HCT116 (cell line): Measurements from ENCODE around the gene CCL18. TPM values are rescaled to one million over a fixed set of nuclear protein-coding genes. Genes with fewer than 3 reads are reported as not detected.

Experiments
- ATAC-seq: fragments of 200-7000 bp; cut with Tn5 transposase; 2 replicates; pipeline ENCODE4 v1.9.1; 2020; ENCODE audit warnings: mild to moderate bottlenecking, moderate library complexity
- BruUV-seq: library from RNA; stranded (reverse); fragments of 400-500 nt; replicated peaks from 2 replicates; lab custom pipeline; 2021; lab: Mats Ljungman, UMichigan
- CTCF ChIA-PET: fragments of 300-600 bp; sonication (Branson Sonifier 250); formaldehyde crosslinking; loops from one replicate; lab custom pipeline; 2021; ENCODE audit warnings: antibody characterized with exemption; lab: Charles Lee
- POLR2A ChIA-PET: fragments of 300-600, 350-600 bp; sonication (Branson Sonifier 250); formaldehyde crosslinking; loops from one replicate; lab custom pipeline; 2021; ENCODE audit warnings: antibody characterized with exemption; lab: Charles Lee
- RAD21 ChIA-PET, 2 experiments: fragments of 300-600 bp; sonication (Branson Sonifier 250); formaldehyde crosslinking; loops; one replicate each; lab custom pipeline; 2023; ENCODE audit warnings: low total read pairs in 2 of 2; ENCODE audit not compliant: uncharacterized antibody in 2 of 2, unreplicated experiment in 2 of 2, low non-redundant PET in 1 of 2; lab: Charles Lee
- DNase-seq: peaks from one replicate; pipeline ENCODE4 v3.0.0-alpha.2; 2010; ENCODE audit warnings: low read depth, low spot score
- H2AFZ ChIP-seq: fragments of 200-600 bp; shearing (Covaris generic), sonication (generic); 2 replicates; pipeline ENCODE4 v1.6.1; 2017; ENCODE audit warnings: low read depth, mixed run types, mixed read lengths, antibody characterized with exemption, low read length; ENCODE audit not compliant: poor library complexity, severe bottlenecking
- H3K27ac ChIP-seq: 2 replicates; pipeline ENCODE4 v1.5.1; 2012; ENCODE audit warnings: low read depth, low read length
- H3K27me3 ChIP-seq: fragments of 200-600 bp; sonication (generic); 2 replicates; pipeline ENCODE4 v1.6.1; 2016; ENCODE audit warnings: mixed run types, low read length, mixed read lengths; ENCODE audit not compliant: insufficient read depth
- H3K36me3 ChIP-seq, 2 experiments: fragments of 200-500 bp in 1 of 2; fragments of 200-600 bp in 1 of 2; sonication (Bioruptor generic) in 1 of 2; sonication (generic) in 1 of 2; 2 replicates each; pipeline versions ENCODE4 v1.5.1 to v1.6.1; 2014 to 2016; ENCODE audit warnings: low read length in 2 of 2, inconsistent platforms in 1 of 2, mixed read lengths in 1 of 2, mixed run types in 1 of 2; ENCODE audit not compliant: insufficient read depth in 2 of 2, control insufficient read depth in 1 of 2
- H3K4me1 ChIP-seq, 2 experiments: fragments of 200-600 bp in 1 of 2; sonication (generic) in 1 of 2; 2 replicates each; pipeline versions ENCODE4 v1.5.1 to v1.6.1; 2012 to 2017; ENCODE audit warnings: low read length in 2 of 2, inconsistent platforms in 1 of 2, mild to moderate bottlenecking in 1 of 2, mixed read lengths in 1 of 2, mixed run types in 1 of 2, moderate library complexity in 1 of 2; ENCODE audit not compliant: insufficient read depth in 2 of 2, control insufficient read depth in 1 of 2
- H3K4me2 ChIP-seq: fragments of 200-600 bp; sonication (generic); 2 replicates; pipeline ENCODE4 v1.6.1; 2017; ENCODE audit warnings: mixed run types, low read length, mixed read lengths
- H3K4me3 ChIP-seq, 2 experiments: fragments of 200-600 bp in 1 of 2; sonication (generic) in 1 of 2; replicated peaks in 1 of 2; 2 replicates each; pipeline ENCODE4 v1.5.1; 2011 to 2016; ENCODE audit warnings: low read length in 2 of 2, control low read depth in 1 of 2, low read depth in 1 of 2, mild to moderate bottlenecking in 1 of 2, mixed read lengths in 1 of 2, mixed run types in 1 of 2
- H3K79me2 ChIP-seq: fragments of 200-600 bp; sonication (generic); 2 replicates; pipeline ENCODE4 v1.6.1; 2017; ENCODE audit warnings: mild to moderate bottlenecking, mixed run types, low read length, moderate library complexity, mixed read lengths; ENCODE audit not compliant: insufficient read depth
- H3K9ac ChIP-seq: fragments of 200-600 bp; sonication (generic); 2 replicates; pipeline ENCODE4 v1.6.1; 2016; ENCODE audit warnings: low read length, mixed read lengths
- H3K9me2 ChIP-seq: fragments of 200-600 bp; sonication (generic), shearing (Covaris generic); 2 replicates; pipeline ENCODE4 v1.6.1; 2017; ENCODE audit warnings: mixed run types, mild to moderate bottlenecking, moderate library complexity; ENCODE audit not compliant: insufficient read depth
- H3K9me3 ChIP-seq, 2 experiments: fragments of 200-500 bp in 1 of 2; fragments of 200-600 bp in 1 of 2; sonication (Bioruptor generic) in 1 of 2; sonication (generic) in 1 of 2; 2 replicates each; pipeline ENCODE4 v1.6.1; 2014 to 2017; ENCODE audit warnings: low read length in 2 of 2, mixed read lengths in 2 of 2, inconsistent platforms in 1 of 2, low read depth in 1 of 2, mild to moderate bottlenecking in 1 of 2, mixed run types in 1 of 2, moderate library complexity in 1 of 2; ENCODE audit not compliant: control insufficient read depth in 1 of 2, insufficient read depth in 1 of 2
- H4K20me1 ChIP-seq: fragments of 200-600 bp; sonication (generic), shearing (Covaris generic); 2 replicates; pipeline ENCODE4 v1.6.1; 2017; ENCODE audit warnings: mixed run types, mild to moderate bottlenecking, moderate library complexity; ENCODE audit not compliant: insufficient read depth
- ATF3 ChIP-seq: IDR thresholded peaks from 2 replicates; pipeline ENCODE4 v1.6.1; 2012
- CEBPB ChIP-seq: IDR thresholded peaks from 2 replicates; pipeline ENCODE4 v1.6.1; 2012; ENCODE audit warnings: low read depth
- EGR1 ChIP-seq: IDR thresholded peaks from 2 replicates; pipeline ENCODE4 v1.6.1; 2012; ENCODE audit warnings: low read depth
- EZH2phosphoT487 ChIP-seq: fragments of 200-600 bp; IDR thresholded peaks from 2 replicates; pipeline ENCODE4 v1.6.1; 2018; ENCODE audit warnings: antibody characterized with exemption, borderline replicate concordance
- POLR2A ChIP-seq: IDR thresholded peaks from 2 replicates; pipeline ENCODE4 v1.7.0; 2011; ENCODE audit warnings: borderline replicate concordance; ENCODE audit not compliant: insufficient read depth, insufficient read length; ENCODE audit errors: extremely low read depth
- REST ChIP-seq: IDR thresholded peaks from 2 replicates; pipeline ENCODE4 v1.6.1; 2012; ENCODE audit warnings: low read depth
- SIN3A ChIP-seq: IDR thresholded peaks from 2 replicates; pipeline ENCODE4 v1.6.1; 2012; ENCODE audit warnings: low read depth
- SP1 ChIP-seq: IDR thresholded peaks from 2 replicates; pipeline ENCODE4 v1.6.1; 2012; ENCODE audit warnings: low read depth
- SRF ChIP-seq: IDR thresholded peaks from 2 replicates; pipeline ENCODE4 v1.6.1; 2012; ENCODE audit warnings: low read depth
- YY1 ChIP-seq: IDR thresholded peaks from 2 replicates; pipeline ENCODE4 v1.6.1; 2011; ENCODE audit warnings: low read length, low read depth, moderate library complexity, mild to moderate bottlenecking; ENCODE audit not compliant: insufficient replicate concordance; ENCODE audit errors: extremely low read depth
- ZNF274 ChIP-seq: fragments of 200-500 bp; sonication (Bioruptor generic); IDR thresholded peaks from 2 replicates; pipeline ENCODE4 v1.6.1; 2014; ENCODE audit warnings: mild to moderate bottlenecking, low read depth, low read length, inconsistent platforms
- intact Hi-C: fragments of 100-400 bp; cut with micrococcal nuclease; formaldehyde crosslinking; loops from 2 replicates; pipeline ENCODE4 v1.10.0; 2022
- total RNA-seq: library from RNA; stranded (reverse); gene quantifications from one replicate; pipeline ENCODE4 v1.2.1, GENCODE V29; 2021; ENCODE audit not compliant: unreplicated experiment

CCL18 gene
- total RNA-seq, 1 experiment from 2014 or later: not detected

- no peak for TF ChIP-seq SIN3A
These were observed 33.1 kb upstream of the CCL18 start (continued) for GRCh38 chr17:36030956-36031355.

- Histone ChIP-seq H2AFZ (no peak overlapping the region), H3K36me3 (no peaks in the 10 kb centered on the region), H3K9ac (no peak overlapping the region), H3K4me1 (no peaks in the 10 kb centered on the region), H3K79me2 (no peaks in the 10 kb centered on the region), H3K4me2 (no peak overlapping the region), H3K9me3 (no peaks in the 10 kb centered on the region), H3K9me2 (no peaks in the 10 kb centered on the region), H4K20me1 (no peaks in the 10 kb centered on the region), H3K27ac (no peak overlapping the region), H3K4me3 (no peak overlapping the region), H3K27me3 (peaks cover 10% of the 10 kb centered on the region; the same call in 1 of the 2 replicates)
- intact Hi-C loops: no loop called here
- CTCF ChIA-PET: no interaction called here
- no peak for ATAC-seq
- DNase-seq: no peak
- BruUV-seq: no TSS peak
- TF ChIP-seq EZH2phosphoT487 (no peak), SRF (no peak), REST (no peak), POLR2A (no peak), ZNF274 (no peak), EGR1 (no peak), SP1 (no peak), YY1 (no peak), CEBPB (no peak), ATF3 (no peak)
- TF ChIP-seq, all 23 proteins: peak for 0
- ChIA-PET POLR2A (no interaction called here), RAD21 (no interaction called here)
These were observed 29.9 kb upstream of the CCL18 start for GRCh38 chr17:36034127-36034526.
